SH-SY5Y (cell line): ENCODE data around the gene PBX3.

Experiments used
- GATA2 ChIP-seq: IDR thresholded peaks from 2 replicates; pipeline ENCODE4 v1.6.1; 2011; ENCODE audit warnings: mild to moderate bottlenecking, low read depth, low read length
- GATA3 ChIP-seq: IDR thresholded peaks from 2 replicates; pipeline ENCODE4 v1.6.1; 2011; ENCODE audit warnings: low read depth, mild to moderate bottlenecking, low read length, moderate library complexity

- no peak for TF ChIP-seq GATA3
- TF ChIP-seq GATA2 = no peak
Measured at GRCh38 chr9:125964702-125965225, 217.6 kb downstream of the PBX3 start.
